ENCODE data around the gene PRDX5. TPM values are rescaled to one million over a fixed set of nuclear protein-coding genes. Genes with fewer than 3 reads are reported as not detected.

Gene PRDX5
- total RNA-seq, 4 donors from 2014 or later: 174 to 263 (median 238) TPM

- DNase-seq (ENCODE audit: low spot score): no peak
- no peak for TF ChIP-seq CTCF (IDR thresholded peaks at IDR 0.05)
- ATAC-seq (ENCODE audit: low FRiP score): no peak
Measured at GRCh38 chr11:64362339-64362738, 44.4 kb downstream of the PRDX5 start.

GRCh38 chr11:64364435-64364834 is 46.5 kb downstream of the PRDX5 start:
- ATAC-seq (ENCODE audit: low FRiP score) (no peak), DNase-seq (ENCODE audit: low spot score) (no peak)
- no peak for TF ChIP-seq CTCF (IDR thresholded peaks at IDR 0.05)

- DNase-seq (ENCODE audit: low spot score): no peak
- ATAC-seq (ENCODE audit: low FRiP score): no peak
- TF ChIP-seq CTCF (IDR thresholded peaks at IDR 0.05): no peak
Measured at GRCh38 chr11:64364911-64365310, 47.0 kb downstream of the PRDX5 start.

DNA sequence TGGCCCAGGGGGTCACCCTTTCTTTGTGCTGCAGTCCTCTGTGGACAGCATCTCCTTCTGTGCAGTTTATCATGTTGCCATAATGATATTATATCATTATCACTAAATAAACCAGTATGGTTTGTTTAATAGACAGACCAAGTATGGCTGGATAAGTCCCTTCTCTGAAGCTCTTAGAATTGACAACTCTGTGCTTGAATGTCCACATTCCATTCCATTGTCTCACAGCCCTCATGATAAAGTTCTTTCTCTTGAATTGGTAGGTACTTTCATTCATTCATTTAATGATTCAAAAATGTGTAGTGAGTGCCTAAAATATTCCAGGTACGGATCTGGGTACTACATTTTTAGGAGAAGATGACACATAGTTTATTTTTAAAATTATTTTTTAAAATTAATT is 48.8 kb downstream of the PRDX5 start:
- ATAC-seq (ENCODE audit: low FRiP score): no peak
- no peak for TF ChIP-seq CTCF (IDR thresholded peaks at IDR 0.05)
- no peak for DNase-seq (ENCODE audit: low spot score)

- ATAC-seq (ENCODE audit: low FRiP score): no peak
- no peak for DNase-seq (ENCODE audit: low spot score)
Measured at GRCh38 chr11:64367931-64368672, 50.2 kb downstream of the PRDX5 start.

DNA sequence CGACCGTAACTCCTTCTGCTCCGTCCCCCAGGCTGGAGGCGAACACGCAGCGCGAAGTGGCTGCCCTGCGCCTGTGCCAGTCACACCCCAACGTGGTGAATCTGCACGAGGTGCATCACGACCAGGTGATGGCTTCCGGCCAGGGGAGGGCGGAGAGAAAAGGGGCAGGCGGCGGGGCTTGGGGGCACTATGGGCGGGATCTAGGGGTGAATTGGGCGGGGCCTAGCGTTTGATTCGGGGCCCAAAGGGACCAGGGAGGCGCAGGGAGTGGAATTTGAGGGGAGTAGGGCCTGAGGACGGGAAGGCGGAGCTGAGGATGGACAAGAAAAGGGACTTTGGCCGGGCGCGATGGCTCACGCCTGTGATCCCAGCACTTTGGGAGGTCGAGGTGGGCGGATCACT is 50.8 kb downstream of the PRDX5 start:
- no peak for TF ChIP-seq CTCF (IDR thresholded peaks at IDR 0.05)
- ATAC-seq (ENCODE audit: low FRiP score): no peak
- no peak for DNase-seq (ENCODE audit: low spot score)

More at GRCh38 chr11:64367931-64368672, 50.2 kb downstream of the PRDX5 start:
- no peak for TF ChIP-seq CTCF (IDR thresholded peaks at IDR 0.05)
